SKM-1 (cell line): ENCODE measurements around the gene HLA-DMA.
"Not testable (repeated sequence)": the region's sequence is repeated elsewhere in the genome, so short reads cannot be mapped to it uniquely, and the experiment has no call there.

ENCODE experiments used
- DNase-seq: peaks from one replicate; lab custom pipeline; 2025; ENCODE audit not compliant: unreplicated experiment; lab: John Stamatoyannopoulos, UW

Gene HLA-DMA

GRCh38 chr6:32954986-32955802 is 2.3 kb upstream of the HLA-DMA start:
- DNase-seq: no peak

- no peak for DNase-seq
Measured at GRCh38 chr6:32954267-32954666, 1.4 kb upstream of the HLA-DMA start.

GRCh38 chr6:32953775-32954174 is 878 bp upstream of the HLA-DMA start:
- no peak for DNase-seq

GRCh38 chr6:32950449-32950848 is 2.4 kb downstream of the HLA-DMA start:
- DNase-seq: no peak

GRCh38 chr6:32950010-32950409 is 2.9 kb downstream of the HLA-DMA start:
- DNase-seq: no peak

GRCh38 chr6:32949113-32949512 is 3.8 kb downstream of the HLA-DMA start:
- DNase-seq: no peak

- DNase-seq: no peak
Measured at GRCh38 chr6:32947552-32948465, 5.1 kb downstream of the HLA-DMA start.

- DNase-seq: no peak
Measured at GRCh38 chr6:32946893-32947292, 6.0 kb downstream of the HLA-DMA start.

- no peak for DNase-seq
Measured at GRCh38 chr6:32945953-32946352, 6.9 kb downstream of the HLA-DMA start.

- DNase-seq: no peak
Measured at GRCh38 chr6:32945108-32945760, 7.7 kb downstream of the HLA-DMA start.

GRCh38 chr6:32943864-32944649 is 8.8 kb downstream of the HLA-DMA start:
- peak; percentile 78 for DNase-seq

- not testable (repeated sequence) for DNase-seq
Measured at GRCh38 chr6:32942555-32943123, 10.3 kb downstream of the HLA-DMA start.

- no peak for DNase-seq
Measured at GRCh38 chr6:32941214-32941768, 11.6 kb downstream of the HLA-DMA start.

GRCh38 chr6:32940656-32941213 is 12.2 kb downstream of the HLA-DMA start, which contains the start of gene HLA-DMB:
HLA-DMB (minus strand) TSS chr6:32941028; CDS start chr6:32940807, 221 bp downstream.
- DNase-seq: peak; percentile 71

GRCh38 chr6:32938494-32938893 is 14.4 kb downstream of the HLA-DMA start:
- DNase-seq: no peak

- DNase-seq: peak; percentile 43
Measured at GRCh38 chr6:32937230-32937633, 15.7 kb downstream of the HLA-DMA start.

GRCh38 chr6:32936239-32937152 is 16.4 kb downstream of the HLA-DMA start:
- no peak for DNase-seq

GRCh38 chr6:32935551-32936238 is 17.2 kb downstream of the HLA-DMA start:
- DNase-seq: no peak
